Right ventricle myocardium superior (tissue), 1 donor: Measurements from ENCODE around the gene CCBE1. TPM values are rescaled to one million over a fixed set of nuclear protein-coding genes. Genes with fewer than 3 reads are reported as not detected.

Experiments
- ATAC-seq: fragments of 200-7000 bp; cut with Tn5 transposase; one replicate; pipeline ENCODE4 v1.9.1; 2020; ENCODE audit warnings: mild to moderate bottlenecking; ENCODE audit not compliant: poor library complexity
- DNase-seq: peaks from one replicate; pipeline ENCODE4 v3.0.0-alpha.2; 2020
- intact Hi-C: fragments of 100-400 bp; cut with DNase I; formaldehyde crosslinking; loops from one replicate; pipeline ENCODE4 v1.11.2; 2022
- total RNA-seq: library from RNA; stranded (reverse); fragmentation: NEBNext Ultra II Directional; extraction: Animal tissue kit (Norgen Biotek cat#: 25700); gene quantifications from one replicate; pipeline ENCODE4 v1.2.1, GENCODE V29; 2021
- donor health status: DM: no; HTN: yes; CAD: no; lungs with severe emphysema.

CCBE1 gene
- total RNA-seq, 1 donor from 2014 or later, result 3.9 TPM

DNA sequence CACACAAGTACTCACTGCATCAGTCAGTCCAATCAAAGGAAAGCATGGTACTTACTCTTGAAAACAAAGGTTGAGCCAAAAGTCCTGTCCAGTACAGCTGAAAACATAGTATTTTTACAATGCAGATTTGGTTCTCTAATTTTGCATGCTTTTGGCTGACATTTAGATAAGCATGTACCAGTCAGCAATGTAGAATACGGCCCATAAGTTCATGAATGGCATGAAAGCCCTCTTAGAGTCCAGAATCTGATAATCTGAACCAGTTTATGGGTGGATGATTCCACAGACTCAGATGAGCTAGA lies 90.2 kb downstream of the CCBE1 start:
- intact Hi-C loops, result no loop called here
- ATAC-seq (no peak), DNase-seq (no peak)

DNA sequence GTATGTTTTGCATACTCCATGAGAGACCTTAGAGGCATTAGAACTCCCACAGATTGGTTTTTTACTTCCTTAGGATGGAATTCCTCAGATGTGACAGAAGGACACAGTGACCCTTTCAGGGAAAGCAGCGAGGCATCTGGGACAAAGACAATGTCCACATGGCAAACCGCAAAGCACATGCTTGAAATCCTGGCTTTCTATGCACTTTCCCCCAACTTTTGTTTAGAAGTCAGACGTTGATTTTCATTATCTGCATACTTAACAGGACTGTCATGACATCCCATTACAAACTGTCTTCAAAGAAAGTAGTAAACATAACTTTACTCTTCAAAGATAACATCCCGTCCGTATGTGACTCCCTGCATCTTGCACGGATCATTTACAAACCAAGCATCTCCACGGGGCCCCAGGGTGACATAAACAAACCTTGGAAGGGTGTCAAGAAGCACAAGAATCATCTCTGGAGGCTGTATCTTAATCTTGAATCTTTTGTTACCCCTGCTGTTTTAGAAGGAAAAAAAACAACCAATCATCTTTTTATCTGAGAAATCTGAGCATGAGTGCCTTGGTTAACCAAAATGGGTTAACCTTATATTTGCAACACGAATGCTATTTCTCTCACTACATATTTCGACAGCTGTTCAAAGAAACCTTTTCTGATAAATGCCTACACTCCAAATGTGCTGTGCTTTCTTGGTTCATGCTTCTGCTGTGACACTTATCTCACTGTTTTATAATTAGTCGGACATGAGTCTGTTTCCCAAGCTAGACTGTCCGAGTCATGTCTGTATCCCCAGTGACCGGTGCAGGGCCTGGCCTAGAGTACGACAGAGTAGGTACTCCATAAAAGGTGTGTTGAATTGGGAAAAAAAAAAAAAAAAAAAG lies 90.8 kb downstream of the CCBE1 start:
- ATAC-seq (peak; percentile 89), DNase-seq (peak; percentile 47)
- intact Hi-C loops, result no loop called here

DNA sequence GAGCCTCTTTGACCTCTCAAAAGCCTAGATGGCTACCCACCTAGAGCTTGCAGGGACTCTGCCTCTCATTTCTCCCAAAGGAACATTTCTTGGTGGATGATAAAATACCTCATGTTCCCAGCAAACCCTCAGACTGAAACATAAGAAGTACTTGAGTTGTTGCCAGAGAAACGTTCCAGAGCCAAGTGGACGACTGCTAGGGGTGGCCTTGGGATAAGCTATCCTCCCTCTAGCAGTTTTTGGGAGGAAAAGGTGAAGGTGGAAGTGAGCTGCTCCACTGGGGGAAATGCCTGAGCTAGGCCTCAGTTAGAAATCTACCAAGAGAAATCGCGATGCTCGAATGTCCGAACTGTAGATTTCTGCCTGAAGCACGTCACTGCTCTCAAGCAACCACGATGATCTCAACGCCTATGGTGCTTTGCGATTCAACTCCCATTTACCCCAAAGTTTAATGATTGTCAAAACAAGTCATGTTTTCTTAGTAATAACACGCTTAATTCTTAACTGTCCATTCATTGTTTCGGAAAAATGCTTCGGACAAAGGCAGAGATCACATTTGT lies 91.5 kb downstream of the CCBE1 start:
- intact Hi-C loops, result no loop called here
- ATAC-seq, result peak; percentile 45
- no peak for DNase-seq

DNA sequence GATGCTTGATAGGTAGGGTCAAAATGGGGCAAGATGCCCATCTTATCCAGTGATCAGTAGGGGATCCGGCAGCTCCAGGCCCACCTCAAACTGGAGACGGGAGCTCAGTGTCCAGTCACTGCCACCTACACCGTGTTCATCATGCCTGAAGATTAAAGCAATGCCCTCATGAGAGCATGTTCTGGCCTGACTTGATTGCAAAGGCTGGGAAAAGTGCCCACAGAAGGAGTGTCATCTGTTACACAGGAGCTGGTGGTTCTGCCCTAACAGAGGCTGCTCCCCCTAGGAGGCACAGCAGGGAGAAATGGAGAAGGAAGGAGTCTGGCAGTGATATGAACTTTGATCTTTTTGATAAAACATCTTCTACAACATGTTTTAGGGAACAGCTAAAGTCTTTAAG lies 92.3 kb downstream of the CCBE1 start:
- no peak for DNase-seq
- intact Hi-C loops, result no loop called here
- ATAC-seq, result peak; percentile 61

DNA sequence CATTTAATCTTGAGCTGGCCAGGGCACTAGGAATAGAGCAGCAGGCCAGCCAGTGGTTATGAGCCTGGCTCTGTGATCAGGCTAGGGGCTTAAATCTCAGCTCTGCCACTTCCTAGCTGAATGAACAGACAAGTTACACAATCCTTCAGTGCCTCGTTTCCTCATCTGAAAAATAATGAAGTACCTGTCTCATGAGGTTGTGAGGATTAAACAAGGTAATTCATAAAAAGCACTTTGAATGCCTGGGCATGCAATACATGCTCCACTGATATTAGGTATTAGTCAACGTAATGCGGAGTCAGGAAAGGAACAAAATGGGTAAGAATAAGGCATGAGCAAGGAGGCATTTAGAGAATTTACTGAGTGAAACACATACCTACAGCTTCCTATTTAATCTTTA lies 100.2 kb downstream of the CCBE1 start:
- no peak for ATAC-seq
- no peak for DNase-seq
- intact Hi-C loops, result no loop called here

DNA sequence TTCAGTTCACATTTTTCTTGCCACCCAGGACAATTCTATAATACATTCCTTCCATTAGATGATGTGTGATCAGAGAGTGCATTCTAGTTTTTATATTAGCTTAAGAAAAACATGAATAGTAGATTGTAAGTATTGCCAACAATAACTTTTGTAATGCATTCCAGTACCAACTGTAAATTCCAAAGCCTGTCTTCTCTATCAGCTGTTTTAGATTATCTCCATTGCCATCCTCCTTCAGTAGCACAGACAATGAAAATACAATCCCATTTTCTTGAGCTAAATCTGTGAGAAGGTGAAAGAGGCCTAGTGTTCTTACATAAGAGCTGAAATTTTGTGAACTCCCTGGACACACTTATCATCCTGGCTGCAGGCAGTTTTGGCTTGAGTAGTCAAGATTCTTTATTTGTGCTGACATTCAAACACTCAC lies 103.9 kb downstream of the CCBE1 start:
- ATAC-seq (peak; percentile 77), DNase-seq (no peak)
- intact Hi-C loops, result no loop called here

DNA sequence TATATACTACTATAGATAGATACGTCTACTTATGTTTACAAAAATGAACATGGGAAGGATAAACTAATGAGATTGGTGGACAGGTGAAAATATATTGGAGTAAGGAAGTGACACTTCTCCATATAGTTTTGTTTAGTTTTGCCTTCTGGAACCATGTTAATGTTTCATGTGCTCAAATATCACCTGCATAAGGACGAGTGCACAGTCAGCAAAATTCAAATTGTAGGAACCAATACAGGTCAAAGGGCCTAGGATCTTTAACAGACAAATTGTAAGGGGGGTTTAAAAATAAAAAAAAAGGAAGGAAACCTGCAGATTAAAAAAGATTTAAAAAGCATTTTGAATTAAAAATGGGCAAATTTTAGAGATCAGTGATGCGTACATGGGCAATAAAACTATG lies 104.6 kb downstream of the CCBE1 start:
- intact Hi-C loops, result no loop called here
- DNase-seq (no peak), ATAC-seq (no peak)

DNA sequence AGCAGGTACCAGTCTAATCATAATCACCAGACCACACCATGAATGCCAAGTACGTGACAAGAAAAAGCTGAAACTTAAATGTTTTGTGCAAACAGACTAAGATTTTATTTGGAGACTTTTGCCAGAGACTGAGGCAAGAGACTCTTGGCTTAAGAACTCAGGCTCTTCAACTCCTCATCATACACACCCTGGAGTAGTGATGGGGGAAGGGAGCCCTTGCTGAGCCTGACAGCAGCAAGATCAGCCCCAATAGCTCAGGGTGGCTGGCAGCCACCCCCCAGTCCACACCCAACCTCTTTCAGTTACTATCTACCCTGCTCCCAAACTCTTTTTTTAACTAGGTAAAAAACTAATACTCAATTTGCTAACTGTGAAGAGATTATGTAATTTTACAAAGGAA lies 114.8 kb downstream of the CCBE1 start:
- ATAC-seq, result peak; percentile 81
- DNase-seq, result no peak
- intact Hi-C loops, result no loop called here

DNA sequence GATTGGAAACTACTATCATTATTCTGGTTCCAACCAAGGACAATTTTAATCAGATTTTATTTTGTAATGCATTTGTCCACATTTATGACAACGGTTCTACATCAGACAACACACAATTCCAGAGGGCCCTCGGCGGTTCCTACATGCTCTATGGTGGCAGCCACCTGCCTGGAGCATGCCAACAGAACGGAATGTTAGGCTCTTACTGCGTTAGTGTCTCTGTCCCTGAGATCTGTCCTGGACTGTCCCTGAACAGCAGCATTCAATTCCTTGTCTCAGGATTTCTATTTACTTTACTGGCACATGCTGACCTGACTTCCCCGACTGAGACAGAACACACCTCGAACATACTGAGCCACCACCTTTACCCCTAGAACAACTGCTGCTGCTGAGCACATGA lies 117.7 kb downstream of the CCBE1 start:
- intact Hi-C loops, result no loop called here
- DNase-seq (no peak), ATAC-seq (peak; percentile 58)

DNA sequence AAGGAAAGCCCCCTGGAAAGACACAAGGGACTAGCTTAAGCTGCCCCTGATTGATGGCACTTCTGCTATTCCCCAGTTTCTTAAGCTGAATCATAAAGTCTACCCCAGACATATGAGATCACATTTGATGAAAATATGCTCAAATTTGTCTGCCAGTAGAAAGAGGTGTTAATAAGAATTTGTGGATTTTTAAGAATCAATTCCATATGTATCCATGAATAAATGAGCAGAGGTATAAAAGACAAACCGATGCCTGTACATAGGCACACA lies 119.9 kb downstream of the CCBE1 start:
- ATAC-seq, result no peak
- DNase-seq, result no peak
- intact Hi-C loops, result no loop called here

DNA sequence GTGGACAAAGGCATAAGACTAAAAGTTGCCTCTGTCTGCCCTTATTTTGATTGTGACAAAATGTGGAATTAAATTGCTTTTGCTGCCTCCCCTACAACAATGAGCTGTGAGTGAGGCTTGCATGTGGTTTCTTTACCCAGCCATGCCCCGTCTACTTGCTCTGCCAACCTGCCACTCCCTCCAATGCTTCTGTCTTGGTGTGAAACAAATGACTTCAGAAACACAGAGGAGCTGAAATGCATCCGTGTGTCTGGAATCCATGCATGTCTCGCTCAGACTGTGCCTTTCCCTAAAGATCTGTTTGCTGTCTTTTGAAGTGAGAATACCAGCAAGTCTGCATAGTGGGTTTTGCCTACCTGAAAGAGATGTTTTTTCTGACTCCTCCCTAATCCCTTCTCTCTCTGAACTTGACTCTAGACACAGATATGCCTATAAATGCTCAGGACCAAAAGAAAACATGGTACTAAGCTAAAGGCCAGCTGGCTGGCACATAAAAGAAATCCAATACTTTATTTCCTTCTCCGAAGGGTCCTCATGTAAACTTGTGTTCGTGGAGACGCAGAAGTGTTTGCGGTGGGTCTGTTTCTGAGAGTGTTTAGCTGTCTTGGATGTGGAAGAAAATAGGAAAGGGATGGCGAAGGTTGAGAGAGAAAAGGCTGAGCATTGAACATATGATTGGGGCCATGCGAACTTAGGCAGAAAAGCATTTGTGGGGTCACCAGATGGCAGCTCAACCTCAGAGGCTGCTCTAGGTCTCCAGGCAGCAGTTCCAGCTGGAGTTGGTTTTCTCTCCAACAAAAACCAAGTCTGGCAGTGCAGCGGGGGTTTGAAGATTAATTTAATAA lies 120.5 kb downstream of the CCBE1 start:
- ATAC-seq (no peak), DNase-seq (no peak)
- intact Hi-C loops, result no loop called here

DNA sequence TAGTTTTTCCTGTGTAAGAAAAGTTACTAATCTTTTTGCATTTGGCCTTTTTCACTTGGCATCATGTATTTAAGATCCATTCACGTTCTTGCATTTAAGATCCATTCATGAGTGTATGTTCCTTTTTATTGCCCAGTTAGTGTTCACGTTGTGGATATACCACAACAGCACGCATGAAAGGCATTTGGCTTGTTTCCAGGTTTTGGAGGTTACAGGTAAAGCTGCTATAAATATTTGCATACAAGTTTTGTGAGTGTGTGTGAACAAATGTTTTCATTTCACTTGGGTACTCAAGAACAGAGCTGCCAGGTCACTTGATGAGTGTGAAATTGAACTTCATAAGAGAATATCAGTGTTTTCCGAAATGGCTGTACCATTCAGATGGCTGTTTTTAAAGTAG lies 121.2 kb downstream of the CCBE1 start:
- DNase-seq, result no peak
- intact Hi-C loops, result no loop called here
- no peak for ATAC-seq

DNA sequence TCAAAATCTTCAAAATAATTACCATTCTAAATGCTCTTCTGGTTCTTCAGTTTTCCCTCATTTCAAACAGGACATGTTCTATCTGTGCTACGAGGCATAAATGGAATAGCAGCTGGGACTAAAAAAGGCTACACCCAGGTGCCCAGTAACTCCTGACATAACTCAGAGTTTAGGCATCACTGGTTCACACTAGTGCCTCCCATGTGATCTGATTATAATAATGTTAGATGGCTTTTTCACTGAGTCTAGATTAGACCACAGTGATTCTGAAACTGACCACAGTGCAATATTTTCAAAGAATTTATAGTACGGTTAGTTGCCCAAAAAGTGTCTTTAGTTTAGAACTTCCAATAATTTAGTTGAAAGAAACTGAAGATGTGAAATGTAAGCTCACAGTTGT lies 123.3 kb downstream of the CCBE1 start:
- DNase-seq (no peak), ATAC-seq (no peak)
- intact Hi-C loops, result no loop called here

DNA sequence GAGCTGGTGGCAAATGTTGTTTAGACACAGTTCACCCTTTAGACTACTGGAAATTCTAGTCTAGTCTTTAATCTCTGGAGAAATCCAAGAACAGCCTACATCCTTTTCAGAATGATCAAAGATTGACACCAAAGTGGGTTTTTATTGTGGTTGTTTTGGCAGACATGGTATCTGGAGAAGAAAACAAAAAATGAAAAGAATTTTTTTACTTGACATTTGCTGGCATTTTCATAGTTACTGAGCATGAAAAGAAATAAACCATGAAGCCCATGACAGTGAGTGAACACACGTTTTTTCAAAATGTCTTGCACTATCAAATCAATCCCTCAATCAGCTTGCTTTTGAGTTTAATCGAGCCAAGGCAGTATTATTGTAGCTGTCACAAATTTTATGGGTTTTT lies 125.3 kb downstream of the CCBE1 start:
- intact Hi-C loops, result no loop called here
- no peak for DNase-seq
- ATAC-seq, result no peak

DNA sequence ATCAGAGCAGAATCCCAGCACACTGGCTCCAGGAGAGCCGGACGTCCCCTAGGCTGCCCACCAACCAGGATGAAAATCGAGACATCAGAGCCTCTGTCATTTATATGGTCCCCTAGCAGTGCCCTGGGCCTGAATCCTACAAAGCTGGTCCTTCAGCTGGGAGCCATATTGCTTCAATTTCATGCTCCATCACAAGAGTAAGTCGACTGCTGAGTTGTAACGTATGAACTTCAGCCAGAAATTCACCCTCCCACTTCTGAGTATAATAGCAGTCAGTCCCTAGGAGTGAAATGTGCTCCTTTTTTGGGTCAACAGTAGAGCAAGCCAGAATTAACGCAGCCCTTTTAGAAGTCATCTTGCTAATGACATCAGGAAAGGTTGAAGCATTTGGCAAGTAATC lies 126.4 kb downstream of the CCBE1 start:
- ATAC-seq (no peak), DNase-seq (no peak)
- intact Hi-C loops, result no loop called here

DNA sequence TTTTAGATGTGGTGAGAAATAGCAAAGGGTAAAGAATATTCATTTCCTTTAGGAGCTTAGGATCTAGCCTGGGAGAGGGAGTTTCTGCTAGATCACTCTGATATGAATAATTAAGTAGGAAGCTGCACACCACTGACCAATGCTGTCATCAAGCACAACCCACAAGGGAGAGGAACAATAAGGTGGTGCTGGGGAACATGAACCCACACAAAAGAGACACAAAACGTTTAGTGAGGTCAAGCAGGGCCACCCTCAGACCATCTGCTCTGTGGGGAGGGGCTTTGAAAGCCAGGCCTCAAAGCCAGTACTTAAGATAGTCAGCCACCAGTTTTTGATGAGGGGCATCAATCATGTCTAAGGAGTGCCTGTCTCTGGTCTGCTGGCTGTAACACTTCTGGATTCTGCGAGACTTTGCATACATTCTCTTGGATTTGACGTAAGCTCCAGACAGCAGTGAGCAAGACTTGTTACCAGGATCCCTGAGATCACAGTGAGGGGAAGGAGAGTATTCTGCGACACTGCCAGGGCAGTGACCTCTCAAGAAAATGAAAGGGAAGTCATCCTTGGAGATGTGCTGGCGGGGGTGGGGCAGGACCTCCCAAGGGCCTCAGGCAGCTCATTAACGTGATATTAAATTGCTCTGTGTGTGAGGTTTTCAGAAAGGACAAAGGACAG lies 127.0 kb downstream of the CCBE1 start:
- DNase-seq (no peak), ATAC-seq (no peak)

DNA sequence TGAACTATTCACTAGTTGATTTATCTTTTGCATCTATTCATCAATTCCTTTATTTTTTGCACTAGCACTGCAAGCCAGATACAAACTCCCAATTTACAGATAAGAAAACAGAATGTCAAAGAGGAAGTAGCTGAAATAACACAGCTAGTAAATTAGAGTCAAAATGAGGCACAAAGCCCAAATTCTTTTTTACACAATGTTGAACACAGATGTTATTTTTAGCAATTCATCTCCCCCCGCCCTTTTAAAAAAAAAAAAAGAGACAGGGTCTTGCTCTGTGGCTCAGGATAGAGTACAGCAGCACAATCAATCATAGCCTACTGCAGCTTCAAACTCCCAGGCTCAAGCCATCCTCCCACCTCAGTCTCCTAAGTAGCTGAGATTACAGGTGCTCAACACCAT lies 127.8 kb downstream of the CCBE1 start:
- ATAC-seq (no peak), DNase-seq (no peak)
- intact Hi-C loops, result no loop called here

More for the DNA sequence above, 127.0 kb downstream of the CCBE1 start:
- intact Hi-C loops, result no loop called here

DNA sequence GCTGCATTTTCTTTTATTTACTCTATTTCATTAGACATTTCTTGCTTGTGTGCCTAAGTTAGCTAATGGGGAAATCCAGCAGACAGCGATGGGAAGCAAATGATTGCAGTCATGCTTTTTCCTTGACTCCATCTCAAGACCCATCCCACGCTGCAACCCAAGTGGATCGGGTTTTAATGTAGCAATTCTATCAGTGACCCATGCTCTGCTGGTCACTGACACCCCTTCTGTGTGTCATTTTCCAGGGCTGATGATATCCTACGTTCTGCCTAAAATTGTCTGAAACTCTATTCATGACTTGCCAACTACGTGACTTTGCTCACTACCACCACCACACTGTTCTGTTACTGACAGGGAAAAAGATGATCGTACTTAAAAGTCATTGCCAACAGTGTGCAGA lies 129.8 kb downstream of the CCBE1 start:
- DNase-seq (no peak), ATAC-seq (peak; percentile 23)
- intact Hi-C loops, result no loop called here

DNA sequence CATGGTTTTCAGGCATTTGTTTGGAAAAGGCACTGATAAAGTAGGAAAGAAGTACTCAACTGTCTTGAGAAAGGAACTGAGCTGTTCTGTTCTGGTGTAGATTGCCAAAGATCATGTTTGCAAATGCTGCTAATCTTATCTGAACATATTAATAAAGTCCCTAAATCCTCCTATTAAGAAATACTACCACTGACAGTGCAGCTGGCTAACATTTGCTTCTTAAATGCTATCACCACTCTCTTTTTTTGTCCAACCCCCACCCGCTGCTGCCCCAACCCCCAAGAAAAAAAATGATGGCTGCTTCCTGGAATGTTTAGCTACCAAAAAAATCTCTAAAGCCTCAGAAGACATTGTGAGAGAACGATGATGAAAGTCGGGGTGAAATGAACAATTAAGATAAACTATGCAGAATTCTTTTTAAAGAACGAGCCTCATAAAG lies 130.7 kb downstream of the CCBE1 start:
- ATAC-seq (peak; percentile 82), DNase-seq (no peak)
- intact Hi-C loops, result no loop called here

DNA sequence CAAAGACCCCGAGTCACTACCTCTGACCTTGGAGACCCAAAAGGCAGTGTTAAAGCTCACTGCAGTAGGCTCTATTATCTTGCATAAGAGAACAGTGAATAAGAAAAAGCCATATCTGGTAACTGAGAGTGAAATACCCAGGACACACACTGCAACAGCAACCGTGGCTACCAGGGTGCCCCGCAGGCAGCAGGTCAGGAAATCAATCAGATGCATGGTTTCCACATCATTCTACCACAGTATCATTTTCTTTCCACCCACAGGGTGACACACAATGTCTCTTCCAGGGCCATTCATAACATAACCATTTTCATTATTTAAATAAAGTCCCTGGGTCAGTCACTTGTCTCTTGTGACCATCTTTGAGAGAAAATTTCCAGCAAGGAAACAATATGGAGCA lies 131.3 kb downstream of the CCBE1 start:
- intact Hi-C loops, result no loop called here
- ATAC-seq, result no peak
- no peak for DNase-seq
